GM19455 (cell line): Measurements from ENCODE around the gene WNT2B.
"Not testable (repeated sequence)": the region's sequence is repeated elsewhere in the genome, so short reads cannot be mapped to it uniquely, and the experiment has no call there.

Source experiments
- ATAC-seq: cut with Tn5 transposase; IDR thresholded peaks from one replicate; pipeline ENCODE4 v1.9.1; 2021; ENCODE audit not compliant: unreplicated experiment

WNT2B gene

DNA sequence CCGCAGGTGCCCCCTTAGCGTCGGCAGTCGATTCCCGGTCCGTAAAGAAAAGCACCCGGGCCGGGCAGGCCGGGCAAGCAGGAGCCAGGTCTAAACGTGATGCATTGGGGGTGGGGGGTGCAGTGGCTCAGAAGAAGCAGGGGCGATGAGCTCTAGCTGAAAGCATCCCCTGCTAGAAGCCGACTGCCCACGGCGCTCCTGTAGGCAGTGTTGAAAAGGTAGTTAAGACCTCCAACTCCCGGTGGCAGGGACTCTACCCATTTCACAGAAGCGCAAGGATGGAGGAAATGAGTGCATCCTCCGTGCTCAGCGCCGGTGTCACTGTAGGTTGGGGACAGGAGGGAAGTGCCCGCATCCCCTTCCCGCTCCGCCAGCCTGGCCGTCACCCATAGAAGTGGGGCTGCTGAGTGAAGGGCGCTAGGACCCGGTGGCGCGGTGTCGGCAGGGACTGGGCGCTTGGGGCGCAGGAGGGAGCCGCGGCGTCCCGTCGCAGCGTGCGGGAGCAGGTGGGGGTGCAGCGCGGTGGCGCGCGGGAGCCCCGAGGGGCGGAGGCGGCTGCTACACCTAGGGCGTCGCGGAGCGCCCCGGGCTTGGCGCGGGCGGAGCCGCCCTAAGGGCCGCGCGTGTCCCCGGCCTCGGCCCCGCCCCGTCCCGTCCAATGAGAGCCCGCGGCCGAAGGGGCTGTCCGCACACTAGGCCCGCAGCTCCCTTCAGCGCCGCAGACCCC is at the start of gene WNT2B:
WNT2B (plus strand) TSS at position 688 of the 727 bp plus-strand sequence. CDS start 298 bp downstream, outside the sequence.
- no peak for ATAC-seq

DNA sequence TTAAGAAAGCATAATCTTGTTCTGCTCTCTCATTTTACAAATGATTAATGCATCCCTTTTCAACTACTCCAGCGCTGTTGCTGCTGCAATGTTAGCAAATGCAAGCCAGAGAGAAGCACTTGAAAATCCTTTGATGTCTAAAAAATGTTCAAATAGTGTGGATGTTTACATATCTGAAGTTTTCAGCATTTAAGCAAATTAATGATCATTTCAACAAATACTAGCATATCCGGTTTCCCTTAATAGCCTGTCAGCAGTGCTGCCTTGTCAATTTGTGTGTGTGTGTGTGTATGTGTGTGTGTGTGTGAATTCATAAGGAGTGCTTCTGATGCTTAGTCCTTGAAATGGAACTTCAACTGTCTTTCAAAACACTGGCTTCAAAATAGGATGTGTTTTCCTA is 48.1 kb upstream of the WNT2B start:
- no peak for ATAC-seq

DNA sequence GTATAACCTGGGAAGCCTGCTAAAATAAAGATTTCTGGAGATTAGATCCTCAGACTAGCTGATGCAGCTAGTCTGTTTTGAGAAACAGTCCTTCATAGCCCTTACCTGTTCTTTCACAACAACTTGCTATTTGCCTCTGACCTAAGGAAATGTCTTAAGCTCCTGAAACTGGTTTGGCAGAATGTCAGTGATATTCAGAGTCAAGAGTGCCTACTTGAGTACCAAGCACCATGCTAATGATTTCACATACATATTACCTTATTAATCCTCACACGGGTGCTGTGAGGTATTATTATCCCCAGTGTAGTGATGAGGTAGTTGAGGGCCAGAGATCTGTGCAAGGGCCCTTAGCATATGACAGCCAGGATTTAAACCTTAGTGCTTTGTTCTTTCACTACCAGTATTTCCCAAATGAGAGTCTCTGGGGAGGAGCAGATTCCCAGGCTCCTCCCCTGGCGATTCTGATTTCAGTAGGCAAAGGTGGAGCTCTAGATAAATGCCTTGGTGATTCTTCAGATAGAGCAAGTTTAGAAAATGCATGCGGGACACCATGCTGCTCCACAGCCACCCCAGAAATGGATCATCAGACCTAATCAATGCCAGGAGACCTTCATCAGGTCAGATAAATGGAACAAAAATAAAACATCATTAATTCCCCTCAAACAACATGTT is 47.4 kb upstream of the WNT2B start:
- no peak for ATAC-seq

DNA sequence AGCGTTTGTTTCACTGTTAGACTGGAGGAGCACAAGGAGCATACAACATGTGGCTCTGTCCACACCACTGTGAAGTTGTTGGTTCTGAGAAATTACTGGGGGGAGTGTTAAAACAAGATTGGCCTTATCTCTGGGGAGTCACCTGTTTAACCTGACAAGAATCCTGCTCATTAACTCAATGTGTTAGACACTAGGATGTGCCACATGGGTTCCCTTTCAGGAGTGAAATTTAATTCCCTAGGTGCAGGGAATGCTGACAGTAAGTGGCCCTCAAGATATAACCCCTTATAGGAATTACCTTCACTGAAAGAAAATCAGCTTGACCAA is 45.8 kb upstream of the WNT2B start:
- ATAC-seq, result no peak

DNA sequence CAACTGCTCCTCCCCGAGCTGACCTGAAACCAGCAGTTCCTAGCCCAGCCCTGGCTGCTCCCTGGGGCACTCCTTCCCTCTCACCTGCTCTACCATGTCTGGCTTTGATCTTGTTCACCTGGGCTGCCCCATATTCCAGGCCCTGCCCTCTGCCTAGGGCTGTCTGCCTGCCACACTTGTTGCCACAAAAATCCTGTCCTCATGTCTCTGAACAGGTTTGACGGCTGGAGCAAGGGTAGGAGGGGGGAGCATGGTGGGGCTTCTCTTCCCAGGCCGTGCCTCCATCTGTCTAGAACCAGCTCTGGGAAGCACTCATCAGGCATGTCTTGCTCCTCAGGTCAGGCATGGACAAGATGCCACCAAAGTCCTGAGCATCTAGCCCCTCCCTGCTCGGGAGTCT is 44.3 kb upstream of the WNT2B start:
- no peak for ATAC-seq

DNA sequence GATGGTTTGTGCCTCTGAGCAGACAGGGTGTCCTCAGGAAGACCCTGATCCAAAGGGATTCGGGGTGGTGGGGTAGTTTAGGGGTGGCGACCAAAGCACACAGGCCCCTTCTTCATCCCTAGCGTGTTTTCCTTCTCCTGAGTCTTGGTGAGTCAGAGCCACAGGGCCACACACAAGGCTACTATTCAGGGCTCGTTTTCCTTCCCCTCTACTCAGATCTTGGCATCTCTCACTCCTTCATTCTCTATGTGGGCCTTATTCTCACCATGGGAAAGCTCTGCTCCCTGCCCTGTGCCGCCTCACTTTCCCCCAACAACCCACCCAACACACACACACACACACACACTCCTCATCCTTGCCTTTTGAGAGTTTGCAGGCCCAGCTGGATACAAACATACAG is 43.6 kb upstream of the WNT2B start:
- ATAC-seq, result no peak

DNA sequence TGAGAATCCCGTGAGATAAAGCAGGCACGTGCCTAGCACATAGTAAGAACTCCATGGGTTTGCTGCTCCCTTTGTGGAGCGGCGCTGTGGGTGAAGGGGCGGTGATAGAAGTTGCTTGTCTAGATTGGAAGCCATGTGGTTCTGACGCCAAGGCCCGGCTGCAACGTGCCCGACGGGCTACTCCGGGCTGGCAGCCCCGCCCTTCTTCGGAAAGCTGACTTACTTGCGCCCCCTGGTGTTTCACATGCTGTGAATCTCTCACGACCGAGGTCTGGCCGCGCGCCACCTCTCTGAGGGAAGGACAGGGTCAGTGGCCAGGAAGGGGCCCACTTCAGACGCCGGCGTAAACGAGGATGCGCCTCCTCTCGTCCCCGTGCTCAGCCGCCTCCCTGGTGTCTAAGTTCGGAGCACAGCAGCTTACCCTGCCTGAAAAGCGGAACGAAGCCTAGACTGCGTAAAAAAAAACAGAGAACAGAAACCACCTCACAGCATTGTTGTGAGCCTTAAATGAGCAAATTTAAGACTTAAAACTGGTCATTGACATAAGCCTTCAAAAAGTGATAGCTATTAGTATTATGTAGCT is 42.6 kb upstream of the WNT2B start:
- ATAC-seq, result peak; percentile 87

DNA sequence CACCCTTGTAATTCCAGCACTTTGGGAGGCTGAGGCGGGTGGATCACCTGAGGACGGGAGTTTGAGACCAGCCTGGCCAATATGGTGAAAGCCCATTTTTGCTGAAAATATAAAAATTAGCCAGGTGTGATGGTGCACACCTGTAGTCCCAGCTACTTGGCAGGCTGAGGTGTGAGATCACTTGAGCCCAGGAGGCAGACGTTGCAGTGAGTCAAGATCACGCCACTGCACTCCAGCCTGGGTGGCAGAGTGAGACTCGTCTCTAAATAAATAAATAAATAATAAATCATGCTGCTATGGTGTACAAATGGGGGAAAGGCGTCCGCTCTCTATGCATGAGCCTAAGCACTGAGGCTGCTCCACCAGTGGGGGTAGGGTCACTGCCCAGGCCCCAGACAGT is 38.4 kb upstream of the WNT2B start:
- ATAC-seq, result not testable (repeated sequence)

DNA sequence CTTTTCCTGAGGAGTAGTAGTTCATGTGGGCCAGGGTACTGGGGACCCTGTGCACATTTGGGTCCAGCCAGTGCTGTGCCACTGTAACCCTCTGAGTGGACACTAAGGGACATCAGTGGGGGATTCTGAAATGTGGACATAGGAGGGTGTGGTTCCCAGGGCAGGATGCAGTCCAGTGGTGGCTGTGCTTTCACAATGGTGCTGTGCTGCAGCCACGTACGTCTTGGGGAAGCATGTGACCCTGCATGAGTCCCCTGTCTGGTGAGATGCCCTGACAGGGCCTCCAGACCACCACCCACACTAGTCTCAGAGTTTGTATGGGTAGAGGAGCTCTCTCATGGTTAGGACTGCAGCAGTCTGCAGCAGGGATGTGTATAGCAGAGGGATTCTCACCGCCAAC is 37.8 kb upstream of the WNT2B start:
- no peak for ATAC-seq

DNA sequence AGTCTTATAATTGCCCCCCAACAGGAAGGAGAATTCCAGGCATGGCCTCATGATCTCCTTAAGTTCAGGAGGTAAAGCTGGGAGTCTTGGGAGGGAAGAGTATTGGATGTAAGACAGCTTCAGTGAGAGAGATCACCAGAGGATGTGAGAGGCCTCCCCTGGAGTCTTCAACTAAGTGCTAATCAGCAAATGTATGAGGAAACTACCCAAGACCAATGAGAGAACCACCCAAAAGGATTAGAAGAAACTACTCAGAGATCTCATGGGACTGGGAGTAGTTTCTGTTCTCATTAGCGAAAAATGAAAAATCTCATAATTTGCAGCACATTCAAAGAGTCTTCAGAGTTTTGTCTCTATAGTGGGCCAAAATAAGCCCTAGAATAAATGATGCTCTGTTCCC is 36.6 kb upstream of the WNT2B start:
- ATAC-seq, result no peak

DNA sequence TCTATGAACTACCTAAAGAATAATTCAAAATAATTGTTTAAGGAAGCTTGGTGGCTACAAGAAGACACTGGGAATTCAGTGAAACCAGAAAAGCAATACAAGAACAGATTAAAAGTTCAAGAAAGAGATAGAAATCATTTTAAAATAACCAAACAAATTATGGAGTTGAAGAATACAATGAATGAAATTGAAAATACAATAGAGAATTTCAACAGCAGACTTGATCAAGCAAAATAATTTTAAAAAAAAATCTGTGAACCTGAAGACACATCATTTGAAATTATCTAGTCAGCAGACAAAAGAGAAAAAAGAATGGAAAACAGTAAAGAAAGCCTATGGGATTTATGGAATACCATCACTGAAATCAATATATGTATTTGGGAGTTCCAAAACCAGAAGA is 31.2 kb upstream of the WNT2B start:
- no peak for ATAC-seq

DNA sequence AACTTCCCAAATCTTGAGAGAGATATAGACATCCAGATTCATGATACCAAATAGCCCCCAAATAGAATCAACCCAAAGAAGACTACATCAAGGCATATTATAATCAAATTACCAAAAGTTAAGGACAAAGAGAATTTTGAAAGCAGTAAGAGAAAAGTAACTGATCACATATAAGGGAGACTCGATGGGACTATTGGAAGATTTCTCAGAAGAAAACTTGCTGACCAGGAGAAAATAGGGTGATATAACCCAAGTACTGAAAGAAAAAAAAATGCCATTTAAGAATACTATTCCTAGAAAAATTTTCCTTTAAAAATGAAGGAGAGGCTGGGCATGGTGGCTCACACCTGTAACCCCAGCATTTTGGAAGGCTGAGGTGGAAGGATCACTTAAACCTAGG is 30.5 kb upstream of the WNT2B start:
- ATAC-seq, result no peak

DNA sequence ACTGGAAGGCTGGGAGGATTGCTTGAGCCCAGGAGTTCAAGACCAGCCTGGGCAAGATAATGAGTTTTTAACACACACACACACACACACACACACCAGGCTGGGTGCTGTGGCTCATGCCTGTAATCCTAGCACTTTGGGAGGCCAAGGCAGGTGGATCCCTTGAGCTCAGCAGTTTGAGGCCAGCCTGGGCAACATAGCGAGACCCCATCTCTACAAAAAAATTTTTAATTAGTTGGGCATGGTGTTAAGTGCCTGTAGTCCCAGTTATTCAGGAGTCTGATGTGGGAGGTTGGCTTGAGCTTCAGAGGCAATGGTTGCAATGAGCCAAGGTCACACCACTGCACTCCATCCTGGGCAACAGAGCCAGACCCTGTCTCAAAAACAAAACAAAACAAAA is 22.7 kb upstream of the WNT2B start:
- not testable (repeated sequence) for ATAC-seq

DNA sequence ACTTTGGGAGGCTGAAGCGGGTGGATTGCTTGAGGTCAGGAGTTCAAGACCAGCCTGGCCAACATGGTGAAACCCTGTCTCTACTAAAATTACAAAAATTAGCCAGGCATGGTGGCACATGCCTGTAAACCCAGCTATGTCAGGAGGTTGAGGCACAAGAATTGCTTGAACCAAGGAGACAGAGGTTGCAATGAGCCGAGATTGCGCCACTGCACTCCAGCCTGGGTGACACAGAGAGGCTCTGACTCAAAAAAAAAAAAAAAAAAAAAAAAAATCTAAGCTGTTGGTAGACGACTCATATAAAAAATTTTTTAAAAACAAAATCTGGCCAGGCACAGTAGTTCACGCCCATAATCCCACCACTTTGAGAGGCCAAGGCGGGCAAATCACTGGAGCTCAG is 21.1 kb upstream of the WNT2B start:
- ATAC-seq, result not testable (repeated sequence)

DNA sequence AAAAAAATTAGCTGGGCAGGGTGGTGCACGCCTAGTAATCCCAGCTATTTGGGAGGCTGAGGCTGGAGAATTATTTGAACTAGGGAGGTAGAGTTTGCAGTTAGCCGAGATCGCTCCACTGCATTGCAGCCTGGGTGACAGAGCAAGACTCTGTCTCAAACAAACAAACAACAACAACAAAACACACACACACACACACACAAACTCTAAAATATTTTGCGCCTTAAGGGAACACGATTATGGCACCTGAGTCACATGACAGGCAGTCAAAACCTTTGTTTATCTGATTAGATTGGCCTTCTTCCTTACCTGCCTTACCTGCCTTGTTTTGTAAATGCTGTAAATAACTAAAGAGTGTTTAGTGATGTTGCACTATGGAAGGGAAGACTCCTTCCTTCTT is 20.6 kb upstream of the WNT2B start:
- ATAC-seq, result no peak

DNA sequence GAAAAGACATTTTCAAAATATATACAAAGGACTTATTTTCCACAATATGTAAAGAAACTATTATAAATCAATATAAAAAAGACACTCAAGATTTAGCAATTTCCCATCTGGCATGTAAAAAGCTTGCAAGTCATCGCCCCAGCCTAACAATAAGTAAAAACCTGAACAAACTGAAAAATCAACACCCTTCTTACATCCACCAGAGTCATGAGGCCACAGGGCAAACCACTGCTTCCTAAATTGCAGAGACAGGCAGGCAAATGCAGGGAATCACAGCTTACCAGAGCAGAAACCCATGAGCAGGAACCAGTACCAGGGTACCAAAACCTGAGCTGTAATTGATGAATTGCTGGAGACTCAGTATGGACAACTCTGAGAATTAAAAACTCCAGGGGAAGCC is 16.7 kb upstream of the WNT2B start:
- no peak for ATAC-seq

DNA sequence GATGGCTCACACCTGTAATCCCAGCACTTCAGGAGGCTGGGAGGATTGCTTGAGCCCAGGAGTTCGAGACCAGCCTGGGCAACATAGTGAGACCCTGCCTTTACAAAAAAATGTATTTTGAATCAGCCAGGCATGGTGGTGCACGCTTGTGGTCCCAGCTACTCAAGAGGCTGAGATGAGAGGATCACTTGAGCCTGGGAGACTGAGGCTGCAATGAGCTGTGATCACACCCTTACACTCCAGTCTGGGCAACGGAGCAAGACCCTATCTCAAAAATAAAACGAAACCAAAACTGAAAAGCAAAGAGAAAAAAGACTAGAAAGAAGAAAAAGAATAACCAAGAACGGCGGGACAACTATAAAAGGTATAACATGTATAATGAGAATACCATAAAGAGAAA is 15.4 kb upstream of the WNT2B start:
- ATAC-seq, result no peak

DNA sequence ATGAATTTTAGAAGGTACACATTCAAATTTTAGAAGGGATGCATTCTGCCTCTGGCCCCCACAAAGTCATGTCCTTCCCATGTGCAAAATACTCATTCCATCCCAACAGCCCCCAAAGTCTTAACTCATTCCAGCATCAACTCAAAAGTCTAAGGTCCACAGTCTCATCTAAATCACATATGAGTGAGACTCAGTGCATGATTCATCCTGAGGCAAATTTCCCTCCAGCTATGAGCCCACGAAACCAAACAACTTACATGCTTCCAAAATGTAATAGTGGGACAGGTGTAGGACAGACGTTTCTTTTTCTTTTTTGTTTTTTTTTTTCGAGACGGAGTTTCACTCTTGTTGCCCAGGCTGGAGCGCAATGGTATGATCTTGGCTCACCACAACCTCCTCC is 12.5 kb upstream of the WNT2B start:
- ATAC-seq, result no peak

DNA sequence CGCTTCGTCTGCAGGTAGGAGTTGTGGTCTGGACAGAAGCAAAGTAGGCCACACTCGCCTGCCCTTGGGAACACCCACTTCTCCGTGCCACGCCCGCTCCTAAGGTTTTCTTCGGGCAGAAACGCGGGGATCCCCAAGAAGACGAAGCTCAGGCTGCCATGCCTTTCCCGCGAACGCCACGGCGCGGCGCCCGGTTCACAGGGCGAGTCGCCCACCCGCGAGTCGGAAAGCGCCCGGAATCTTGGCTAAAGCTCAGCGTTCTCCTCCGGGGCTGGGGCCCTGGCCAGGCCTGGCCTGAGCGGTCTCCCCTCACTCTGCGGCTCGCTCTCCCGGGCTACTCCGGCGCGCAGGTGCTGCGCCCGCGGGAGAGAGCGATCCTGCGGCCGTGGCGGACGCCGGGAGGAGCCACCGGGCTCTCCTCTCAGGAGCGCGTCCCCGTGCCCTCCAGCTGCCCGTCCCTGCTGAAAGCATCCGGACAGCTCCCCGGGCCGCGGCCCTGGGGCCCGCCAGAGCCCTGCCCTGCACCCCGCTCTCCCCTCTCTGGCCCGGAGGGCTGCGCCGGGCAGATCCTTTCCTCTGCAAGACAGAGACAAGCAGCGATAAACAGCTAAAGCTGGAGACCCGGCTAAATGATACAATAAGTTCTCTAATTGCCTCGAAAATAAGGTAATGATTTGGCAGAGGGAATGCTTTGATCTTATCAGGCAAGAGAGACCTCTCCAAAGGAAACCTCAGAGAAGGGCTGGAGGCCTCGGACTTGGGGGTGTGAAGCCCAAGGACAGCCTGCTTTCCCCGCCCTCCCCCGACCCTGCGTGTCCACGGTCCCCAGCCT is 6.7 kb upstream of the WNT2B start:
- ATAC-seq, result no peak

DNA sequence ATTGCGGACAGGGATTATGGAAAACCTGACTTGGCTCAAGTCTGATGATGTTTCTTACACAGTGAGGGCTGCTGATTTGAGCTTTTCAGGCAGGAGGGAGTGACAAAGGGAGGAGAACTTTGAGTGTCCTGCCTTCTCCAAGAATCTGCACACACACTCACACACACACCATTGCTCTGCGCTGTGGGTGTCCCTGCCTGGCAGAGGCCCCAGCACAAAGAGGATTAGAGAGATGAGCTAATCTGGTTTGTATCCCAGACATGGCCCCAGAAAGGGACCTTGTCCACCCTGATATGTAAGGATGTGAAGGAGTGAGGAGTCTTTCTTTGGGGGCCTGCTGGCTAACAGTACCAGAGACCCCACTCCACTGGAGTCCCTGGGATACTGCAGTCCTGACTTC is 5.9 kb upstream of the WNT2B start:
- ATAC-seq, result no peak

DNA sequence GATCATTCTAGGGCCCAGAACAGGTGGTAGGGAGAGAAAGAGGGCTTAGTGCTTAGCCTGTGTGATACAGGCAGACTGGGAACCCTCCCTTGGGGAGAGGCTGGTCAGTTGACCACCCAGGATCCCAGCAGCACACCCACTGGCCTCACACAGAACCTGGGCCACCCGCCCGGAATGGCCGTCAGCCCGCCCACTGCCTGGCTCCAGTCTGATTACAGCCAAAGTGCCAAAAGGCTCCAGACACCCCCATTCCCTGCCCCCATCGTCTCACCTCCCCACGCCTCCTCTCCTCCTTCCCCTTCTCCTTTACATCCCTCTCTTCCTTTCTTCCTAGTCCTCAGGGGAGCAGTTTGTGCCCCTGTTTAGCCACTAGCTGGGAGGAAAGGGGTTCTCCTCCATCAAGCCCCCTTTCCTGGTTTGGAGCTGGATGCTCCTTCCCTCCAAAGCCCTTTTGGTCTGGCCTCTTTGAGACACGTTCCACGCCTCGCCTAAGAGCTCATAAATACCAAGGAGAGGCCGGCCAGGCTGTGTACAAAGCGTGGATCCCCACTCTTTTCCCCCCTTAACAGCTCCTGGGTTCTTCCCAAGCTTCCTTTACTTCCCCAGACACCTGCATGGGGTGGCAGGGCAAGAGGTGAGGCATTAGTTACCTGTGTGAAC is 4.6 kb upstream of the WNT2B start:
- no peak for ATAC-seq
